Measurements from ENCODE around the gene SHANK1. TPM values are rescaled to one million over a fixed set of nuclear protein-coding genes. Genes with fewer than 3 reads are reported as not detected.

SHANK1 gene
- total RNA-seq, 1 donor from 2014 or later: 0.32 TPM

GRCh38 chr19:50666346-50667176 is 53.0 kb downstream of the SHANK1 start:
- ATAC-seq (no peak), DNase-seq (no peak)
- intact Hi-C loops (cut with micrococcal nuclease): no loop called here

- intact Hi-C loops (cut with micrococcal nuclease): no loop called here
- DNase-seq (no peak), ATAC-seq (no peak)
Measured at GRCh38 chr19:50664204-50664603, 55.4 kb downstream of the SHANK1 start.

- ATAC-seq (no peak), DNase-seq (no peak)
- intact Hi-C loops (cut with micrococcal nuclease): no loop called here
Measured at GRCh38 chr19:50663482-50663790, 56.2 kb downstream of the SHANK1 start.

- intact Hi-C loops (cut with micrococcal nuclease): no loop called here
- ATAC-seq: no peak
Measured at GRCh38 chr19:50662651-50663481, 56.7 kb downstream of the SHANK1 start.

GRCh38 chr19:50661766-50662650 is 57.6 kb downstream of the SHANK1 start:
- intact Hi-C loops (cut with micrococcal nuclease): no loop called here
- no peak for ATAC-seq

More at GRCh38 chr19:50662651-50663481, 56.7 kb downstream of the SHANK1 start:
- no peak for DNase-seq

GRCh38 chr19:50661023-50661422 is 58.6 kb downstream of the SHANK1 start:
- ATAC-seq (no peak), DNase-seq (no peak)
- intact Hi-C loops (cut with micrococcal nuclease): no loop called here

More at GRCh38 chr19:50661766-50662650, 57.6 kb downstream of the SHANK1 start:
- DNase-seq: no peak

GRCh38 chr19:50660088-50660366 is 59.6 kb downstream of the SHANK1 start:
- ATAC-seq: no peak
- intact Hi-C loops (cut with micrococcal nuclease): no loop called here
- no peak for DNase-seq

- intact Hi-C loops (cut with micrococcal nuclease): no loop called here
- ATAC-seq (no peak), DNase-seq (no peak)
Measured at GRCh38 chr19:50659318-50660087, 60.1 kb downstream of the SHANK1 start.

- peak; percentile 84 for ATAC-seq
- intact Hi-C loops (cut with micrococcal nuclease): no loop called here
- peak; percentile 68 for DNase-seq
Measured at GRCh38 chr19:50658441-50659317, 60.9 kb downstream of the SHANK1 start.

GRCh38 chr19:50657712-50658440 is 61.7 kb downstream of the SHANK1 start:
- DNase-seq (peak; percentile 83), ATAC-seq (peak; percentile 89)
- intact Hi-C loops (cut with micrococcal nuclease): no loop called here

- no peak for DNase-seq
- no peak for ATAC-seq
- intact Hi-C loops (cut with micrococcal nuclease): no loop called here
Measured at GRCh38 chr19:50657222-50657669, 62.4 kb downstream of the SHANK1 start.

GRCh38 chr19:50654882-50655281 is 64.7 kb downstream of the SHANK1 start:
- intact Hi-C loops (cut with micrococcal nuclease): no loop called here
- ATAC-seq (no peak), DNase-seq (no peak)

- DNase-seq: no peak
- intact Hi-C loops (cut with micrococcal nuclease): no loop called here
- no peak for ATAC-seq
Measured at GRCh38 chr19:50652722-50653121, 66.9 kb downstream of the SHANK1 start.

GRCh38 chr19:50651174-50651573 is 68.4 kb downstream of the SHANK1 start:
- ATAC-seq: no peak
- intact Hi-C loops (cut with micrococcal nuclease): no loop called here

GRCh38 chr19:50649433-50650391 is 69.9 kb downstream of the SHANK1 start, which contains the start of gene C19orf81:
Gene C19orf81, plus strand, starts transcription at chr19:50649445. Its CDS starts 0 bp downstream, at chr19:50649445.
- ATAC-seq: no peak
- no peak for DNase-seq
- intact Hi-C loops (cut with micrococcal nuclease): no loop called here

More at GRCh38 chr19:50651174-50651573, 68.4 kb downstream of the SHANK1 start:
- no peak for DNase-seq

GRCh38 chr19:50648659-50649058 is 70.9 kb downstream of the SHANK1 start:
- no peak for DNase-seq
- ATAC-seq: no peak
- intact Hi-C loops (cut with micrococcal nuclease): no loop called here
